ENCODE measurements around the gene FOXP2.

The FOXP2 gene

DNA sequence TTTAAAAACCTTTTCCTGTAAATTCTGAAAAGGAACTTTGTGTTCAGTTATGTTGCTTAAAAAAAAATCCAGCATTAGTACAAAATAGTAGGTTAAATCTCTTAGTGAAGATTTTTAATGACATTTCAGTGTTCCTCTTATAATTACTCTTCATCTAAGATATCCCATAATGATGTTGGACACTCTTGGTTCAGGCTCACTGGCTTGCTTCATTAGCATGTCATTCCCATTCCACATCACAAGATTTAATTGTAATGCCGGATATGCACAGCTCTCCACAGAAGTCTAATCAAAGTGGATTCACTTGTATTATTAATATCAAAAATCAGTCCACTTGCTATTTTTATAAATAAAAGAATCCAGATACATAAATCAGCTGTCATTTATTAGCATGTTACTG is 327.3 kb downstream of the FOXP2 start:
- DNase-seq = no peak
